NCI-H2196 (cell line): ENCODE measurements around the gene PLA2G4A.

ENCODE experiments used
- DNase-seq: peaks from one replicate; lab custom pipeline; 2025; ENCODE audit not compliant: unreplicated experiment; lab: John Stamatoyannopoulos, UW

PLA2G4A gene

DNA sequence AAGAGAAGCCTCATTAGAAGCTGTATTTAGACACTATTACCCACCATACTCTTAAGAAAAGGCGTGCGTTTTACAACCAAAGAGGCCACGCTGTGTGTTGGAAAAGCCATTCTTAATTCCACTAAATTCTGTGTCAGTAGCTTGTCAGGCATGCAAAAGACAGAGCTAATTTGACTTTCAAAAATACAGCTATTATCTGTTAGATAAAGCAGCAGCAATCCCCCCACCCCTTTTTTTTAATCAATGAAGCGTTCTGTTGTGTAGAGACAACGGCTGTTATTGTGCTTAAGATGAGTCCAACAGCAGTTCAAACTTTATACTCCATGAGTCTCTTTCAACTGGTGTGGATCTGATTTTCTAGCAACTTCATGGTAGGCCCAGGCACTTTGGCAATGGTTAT is 43.5 kb downstream of the PLA2G4A start:
- DNase-seq: no peak

DNA sequence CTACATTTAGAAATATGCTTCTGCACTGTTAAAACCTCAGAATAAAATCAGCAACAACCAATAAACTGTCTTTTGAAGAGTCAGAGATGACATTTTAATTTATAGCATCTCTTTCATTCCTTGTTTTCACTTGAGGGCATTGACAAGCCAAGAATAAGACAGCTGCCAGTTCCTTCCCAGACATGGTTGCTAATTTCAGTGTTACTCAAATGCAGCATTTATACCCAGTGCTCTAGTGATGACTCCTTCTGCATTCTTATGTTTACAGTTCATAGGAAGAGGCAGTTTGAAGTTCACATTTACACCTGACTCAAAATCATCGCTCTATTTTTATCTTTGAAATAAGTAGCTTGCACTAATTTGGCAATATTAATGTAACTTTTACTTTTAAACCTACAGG is 44.9 kb downstream of the PLA2G4A start:
- DNase-seq: no peak

DNA sequence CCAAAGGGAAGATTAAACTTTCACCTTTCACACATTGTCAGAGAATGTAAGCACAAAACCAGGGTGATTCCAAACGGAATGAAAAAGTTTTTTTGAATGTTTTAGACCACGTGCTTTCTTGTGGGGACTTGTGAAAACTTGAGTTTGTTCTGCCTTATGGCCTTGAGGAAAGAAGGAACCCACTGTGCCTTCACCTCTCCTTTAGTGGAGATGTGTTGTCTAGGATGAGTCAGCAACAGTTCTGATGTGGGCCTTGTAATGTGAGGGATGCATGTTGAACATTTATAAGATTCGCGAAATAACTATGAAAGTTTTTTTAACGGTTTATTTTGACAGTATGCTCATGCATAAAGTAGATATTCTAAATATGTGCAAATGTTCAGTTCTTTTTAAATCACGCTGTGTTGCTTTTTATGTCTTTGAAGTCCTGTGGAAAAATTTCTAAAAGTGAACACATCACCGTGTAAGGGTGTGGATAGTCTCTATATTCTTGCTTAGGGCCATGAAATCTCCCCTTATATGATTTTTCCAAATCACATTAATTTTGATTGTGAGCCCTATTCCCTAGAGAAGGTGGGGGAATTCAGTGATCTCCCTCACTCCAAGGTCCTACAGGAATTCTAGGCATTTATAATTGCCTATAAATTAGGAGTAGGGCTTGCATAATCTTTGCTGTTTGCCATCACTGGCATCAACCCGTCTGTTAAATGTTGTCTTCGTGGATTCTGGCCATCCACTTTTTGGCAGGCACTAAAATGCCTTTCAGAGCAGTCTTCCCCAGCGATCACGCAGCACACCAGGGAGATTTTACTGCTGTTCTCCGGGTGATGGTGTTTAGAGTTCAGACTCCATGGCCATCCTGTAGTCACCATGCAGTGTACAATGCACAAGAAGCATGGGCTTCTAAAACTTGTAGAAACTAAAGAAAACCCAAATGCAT is 47.4 kb downstream of the PLA2G4A start:
- DNase-seq: no peak

DNA sequence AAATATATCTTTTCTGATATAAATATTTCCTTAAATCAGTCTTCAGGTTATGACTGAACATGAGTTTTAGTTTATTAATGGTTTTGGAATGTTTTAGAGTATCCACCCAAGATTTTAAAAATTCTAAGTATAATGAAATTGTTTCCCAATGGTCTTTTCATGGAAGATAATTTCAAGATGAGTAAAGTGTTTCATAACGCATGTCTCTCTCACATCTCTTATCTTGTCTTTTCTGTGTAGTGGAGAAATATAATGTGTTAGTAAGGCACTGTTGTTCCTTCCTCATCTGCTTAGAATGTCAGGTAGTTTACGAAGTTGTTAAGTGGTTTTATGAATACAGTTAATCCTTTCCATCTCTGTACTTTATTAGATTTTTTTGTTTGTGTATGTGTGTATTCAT is 49.6 kb downstream of the PLA2G4A start:
- DNase-seq: no peak

DNA sequence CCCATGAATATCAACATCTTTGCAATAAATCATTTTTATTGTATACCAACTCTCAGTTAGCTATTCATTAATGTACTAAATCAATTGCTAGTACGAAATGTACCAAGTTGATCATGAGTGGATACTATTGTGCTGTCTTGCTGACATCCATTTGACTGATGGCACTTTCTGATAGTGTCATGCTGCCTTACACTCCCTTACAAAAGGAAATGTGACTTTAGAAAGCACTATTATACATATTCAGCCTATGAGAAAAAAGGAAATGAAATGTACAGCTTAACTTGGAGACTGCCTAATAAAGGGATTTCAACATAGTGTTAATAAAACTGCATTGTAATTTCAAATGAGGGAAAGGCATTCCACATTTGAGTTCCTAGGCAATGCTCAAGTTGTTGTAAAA is 52.2 kb downstream of the PLA2G4A start:
- no peak for DNase-seq

DNA sequence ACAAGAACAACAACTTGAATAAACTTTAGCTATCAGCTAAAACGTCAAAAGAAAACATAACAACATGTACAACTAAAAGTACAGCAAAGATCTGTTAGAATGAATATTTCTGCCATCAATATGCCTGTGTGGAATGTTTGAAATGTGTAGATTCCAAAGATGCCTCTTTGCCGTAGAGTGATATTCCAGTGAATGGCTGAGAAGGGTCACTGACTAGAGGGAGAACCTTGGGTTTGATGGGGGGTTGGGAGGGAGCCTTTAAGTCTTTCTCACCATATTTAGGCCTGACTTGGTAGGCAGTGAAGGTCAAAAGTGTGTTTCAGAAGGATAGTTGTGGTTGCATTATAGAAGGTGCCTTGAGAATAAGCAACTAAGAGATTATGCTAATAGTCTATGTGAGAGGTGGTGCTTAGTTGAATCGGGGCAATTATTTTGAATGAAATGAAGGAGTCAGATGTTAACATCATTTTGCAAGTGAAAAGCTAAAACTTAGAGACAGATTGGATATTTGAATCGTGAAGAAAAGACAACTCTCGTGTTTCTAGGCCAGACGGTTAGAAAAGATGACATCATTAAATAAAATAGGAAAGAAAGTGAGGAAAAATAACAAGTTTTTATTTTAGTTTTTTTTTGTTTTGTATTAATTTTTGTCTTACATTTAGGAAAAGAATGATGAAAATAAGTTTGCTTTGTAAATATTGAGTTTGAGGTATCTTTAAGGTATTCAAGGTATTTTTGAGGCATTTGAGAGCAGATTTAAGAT is 53.8 kb downstream of the PLA2G4A start:
- DNase-seq: no peak

DNA sequence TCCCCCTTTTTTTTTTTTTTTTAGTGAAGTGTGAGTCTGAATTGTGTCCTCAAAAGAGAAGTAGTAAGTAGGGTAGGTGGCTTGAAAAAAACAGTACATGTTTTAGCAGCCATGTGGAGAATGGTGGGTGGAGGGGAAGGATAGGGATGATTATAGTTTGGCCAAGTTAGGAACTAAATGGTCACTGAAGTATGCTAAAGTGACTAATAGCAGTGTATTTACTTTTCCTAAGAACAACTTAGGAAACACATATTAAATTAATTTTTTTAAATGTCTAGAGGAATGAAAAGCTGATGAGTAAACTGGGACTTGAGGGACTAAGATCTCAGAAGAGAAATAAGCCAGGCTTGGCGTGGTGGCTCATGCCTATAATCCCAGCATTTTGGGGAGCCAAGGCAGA is 55.5 kb downstream of the PLA2G4A start:
- DNase-seq: no peak

DNA sequence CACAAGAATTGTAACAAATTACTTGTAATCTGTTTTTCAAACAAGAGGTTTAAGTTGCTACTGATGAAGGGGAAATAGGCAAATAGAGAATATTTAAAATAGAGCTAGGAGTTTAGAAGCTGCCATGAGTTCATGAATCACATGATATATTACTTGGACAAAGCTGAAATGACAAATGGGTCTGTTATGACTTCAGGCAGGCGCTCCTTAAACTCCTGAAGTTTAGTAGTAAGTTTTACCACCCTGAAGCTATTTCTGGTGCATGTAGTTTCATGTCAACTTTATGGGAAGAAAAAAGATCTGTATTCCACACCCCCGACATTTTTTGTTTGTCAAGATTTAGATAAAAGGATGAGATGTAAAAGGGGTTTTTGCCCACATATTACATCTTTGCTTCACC is 58.5 kb downstream of the PLA2G4A start:
- no peak for DNase-seq

DNA sequence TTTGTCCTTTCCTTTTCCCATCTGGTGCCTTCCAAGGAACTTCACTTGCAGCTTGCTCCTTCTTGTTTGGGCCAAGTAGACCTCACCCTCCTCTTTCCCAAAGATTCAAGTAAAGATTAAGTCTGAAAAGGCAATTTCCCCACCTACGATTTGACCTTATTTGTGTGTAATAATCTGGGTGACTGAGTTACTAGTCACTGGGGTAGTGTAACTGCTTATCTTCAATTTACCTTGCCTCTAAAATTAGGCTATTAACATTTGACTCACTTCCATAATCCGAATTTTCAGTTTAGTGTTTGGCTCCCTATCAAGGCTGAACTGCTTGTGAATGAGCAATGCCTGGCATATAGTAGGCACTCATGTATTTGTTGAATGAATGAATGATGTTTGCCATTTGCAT is 59.6 kb downstream of the PLA2G4A start:
- DNase-seq: no peak

DNA sequence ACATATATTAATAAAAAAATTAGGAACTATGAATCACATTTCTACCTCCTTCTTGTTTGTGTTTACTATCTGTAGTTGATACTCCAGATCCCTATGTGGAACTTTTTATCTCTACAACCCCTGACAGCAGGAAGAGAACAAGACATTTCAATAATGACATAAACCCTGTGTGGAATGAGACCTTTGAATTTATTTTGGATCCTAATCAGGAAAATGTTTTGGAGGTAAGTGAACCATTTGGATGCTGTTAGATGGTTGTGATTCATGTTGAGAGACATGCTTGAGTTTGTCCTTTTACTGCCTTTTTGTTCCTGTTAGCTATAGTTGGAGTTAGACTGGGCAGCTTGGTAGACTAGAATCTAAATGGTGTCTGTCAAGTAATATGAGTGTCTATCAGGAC is 64.2 kb downstream of the PLA2G4A start:
- DNase-seq: no peak

DNA sequence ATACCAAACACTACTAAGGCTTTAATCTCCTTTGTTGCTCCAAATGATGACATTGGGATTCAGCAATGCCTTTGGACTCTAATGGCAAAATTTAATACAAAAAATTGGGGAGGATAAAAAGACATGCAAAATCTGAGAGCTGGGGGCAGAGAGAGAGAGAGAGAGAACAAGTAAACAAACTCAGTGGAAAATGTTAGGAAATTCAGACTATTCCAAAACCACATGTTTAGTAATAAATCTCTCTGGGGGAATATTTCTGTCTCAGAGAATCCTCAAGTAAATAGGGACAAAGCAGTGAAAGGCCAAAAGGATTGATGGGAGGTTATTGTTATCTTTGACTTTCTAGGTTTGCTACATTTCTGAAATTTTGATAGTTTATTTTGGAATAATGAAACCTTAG is 65.7 kb downstream of the PLA2G4A start:
- DNase-seq: no peak

DNA sequence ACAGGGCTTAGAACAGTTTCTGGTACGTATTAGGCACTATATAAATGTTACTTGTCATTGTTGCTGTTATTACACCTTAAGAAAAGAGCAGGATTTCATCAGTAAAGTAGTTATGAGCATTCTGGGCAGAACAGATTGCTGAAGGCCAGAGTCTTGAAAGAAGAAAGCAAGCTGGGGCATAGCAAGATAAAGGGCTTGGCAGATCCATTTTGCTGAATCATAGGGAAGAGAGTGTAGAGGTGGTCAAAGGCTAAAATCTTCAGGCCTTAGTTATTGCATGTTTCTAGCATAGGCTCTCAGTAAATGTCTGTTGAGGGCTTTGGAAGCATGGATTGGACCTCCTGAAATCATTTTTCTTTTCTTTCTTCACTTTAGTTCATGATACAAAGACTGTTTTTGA is 67.5 kb downstream of the PLA2G4A start:
- no peak for DNase-seq

DNA sequence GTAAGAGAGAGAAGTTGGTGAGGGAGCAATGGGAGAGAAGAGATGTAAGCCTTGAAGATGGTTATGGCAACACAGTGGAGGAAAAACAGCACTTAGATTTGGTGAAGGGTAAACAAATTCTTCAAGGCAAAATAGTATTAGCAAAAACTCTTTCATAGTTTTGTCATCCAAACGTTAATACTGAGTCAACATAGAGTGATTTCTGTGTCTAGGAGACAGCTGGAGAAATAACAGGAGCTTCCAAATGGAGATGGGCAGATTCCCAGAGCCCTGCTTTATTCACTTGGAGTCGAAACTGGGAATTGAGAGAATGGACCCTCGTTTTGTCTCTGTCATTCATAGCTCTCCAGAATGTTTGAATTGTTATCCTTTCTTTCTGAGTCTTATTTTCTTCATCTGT is 68.3 kb downstream of the PLA2G4A start:
- no peak for DNase-seq

DNA sequence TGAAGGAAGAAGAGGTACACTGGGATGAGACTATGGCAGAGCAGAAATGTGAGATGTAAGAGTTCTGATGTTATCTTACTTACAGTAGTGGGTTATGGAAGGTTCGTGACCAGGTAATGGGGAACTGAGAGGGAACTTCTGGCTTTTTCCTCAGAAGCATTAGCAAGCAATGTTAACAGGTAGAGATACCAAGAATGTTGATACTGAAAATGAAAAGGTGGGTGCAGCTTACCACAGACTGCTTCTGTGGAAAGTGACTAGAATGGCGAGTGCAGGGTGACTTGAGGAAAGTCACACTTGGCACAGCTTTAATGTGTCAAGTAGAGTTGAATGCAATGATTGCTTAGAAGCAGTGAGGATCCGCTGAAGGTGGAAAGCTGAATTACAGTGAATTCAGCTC is 70.8 kb downstream of the PLA2G4A start:
- no peak for DNase-seq

DNA sequence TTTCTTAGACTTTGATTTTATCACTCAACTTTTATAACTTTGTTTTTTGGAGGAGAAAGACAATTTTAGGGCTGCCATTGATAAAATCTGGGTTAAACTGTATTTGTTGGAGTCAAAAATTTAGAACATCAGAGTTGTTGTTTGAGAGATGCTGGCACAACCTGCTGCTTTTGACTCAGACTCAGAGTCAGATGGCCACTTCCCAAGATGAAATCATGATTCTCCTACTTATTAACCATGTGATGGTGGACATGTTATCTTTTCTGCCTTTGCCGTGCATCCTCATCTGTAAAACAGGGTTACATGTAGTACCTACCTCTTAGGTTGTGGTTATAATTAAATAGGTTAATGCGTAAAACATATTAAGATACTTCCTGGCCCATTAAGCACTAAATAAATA is 71.2 kb downstream of the PLA2G4A start:
- no peak for DNase-seq

DNA sequence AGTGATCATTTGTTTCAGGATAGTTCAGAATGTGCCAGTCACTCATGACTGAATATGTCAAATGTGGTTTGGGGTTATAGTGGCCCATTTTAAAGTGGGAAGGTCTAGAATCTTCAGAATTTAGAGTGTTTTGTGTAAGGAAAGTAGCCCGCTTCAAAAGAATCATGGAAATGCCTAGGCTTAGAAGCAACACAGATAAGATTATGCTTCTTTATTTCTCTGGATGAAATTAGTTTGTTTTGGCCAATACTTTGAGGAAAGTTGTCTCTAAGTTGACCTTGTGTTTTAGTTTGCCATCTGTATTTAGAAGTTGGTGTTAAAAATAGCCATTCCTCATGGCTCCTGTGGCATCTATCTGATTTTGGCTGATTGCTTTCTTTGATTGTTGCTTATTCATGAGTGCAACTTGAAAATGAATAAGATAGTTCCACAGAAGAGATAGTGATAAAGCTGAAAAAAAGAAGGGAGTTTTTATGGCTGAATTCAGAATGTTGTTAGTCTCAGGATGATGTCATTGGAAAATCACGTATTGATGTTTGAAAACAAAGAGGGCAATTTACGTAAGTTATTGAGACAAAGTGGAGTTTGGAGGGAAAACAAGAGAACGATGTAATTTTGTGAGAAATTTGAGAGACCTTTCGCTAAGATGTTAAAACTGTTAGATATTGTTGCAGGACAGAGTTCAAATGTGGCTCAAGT is 71.9 kb downstream of the PLA2G4A start:
- DNase-seq: no peak

DNA sequence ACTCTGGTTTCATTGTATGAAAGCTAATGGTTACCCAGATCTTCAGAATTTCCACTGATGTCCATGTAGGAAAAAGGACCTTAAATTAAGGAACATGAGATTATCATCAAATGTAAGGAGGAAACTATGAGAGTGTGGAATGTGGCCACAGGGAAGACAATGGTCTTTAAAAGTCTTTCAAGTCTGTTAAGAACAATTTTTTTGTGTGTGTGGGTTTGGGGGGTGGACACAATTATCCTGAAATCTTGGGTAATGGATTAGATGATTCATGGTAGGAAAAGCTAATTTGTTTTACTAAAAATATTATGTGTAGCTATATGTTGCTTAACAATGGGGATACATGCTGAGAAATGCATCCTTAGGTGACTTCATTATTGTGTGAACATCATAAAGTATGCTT is 72.9 kb downstream of the PLA2G4A start:
- DNase-seq: no peak

DNA sequence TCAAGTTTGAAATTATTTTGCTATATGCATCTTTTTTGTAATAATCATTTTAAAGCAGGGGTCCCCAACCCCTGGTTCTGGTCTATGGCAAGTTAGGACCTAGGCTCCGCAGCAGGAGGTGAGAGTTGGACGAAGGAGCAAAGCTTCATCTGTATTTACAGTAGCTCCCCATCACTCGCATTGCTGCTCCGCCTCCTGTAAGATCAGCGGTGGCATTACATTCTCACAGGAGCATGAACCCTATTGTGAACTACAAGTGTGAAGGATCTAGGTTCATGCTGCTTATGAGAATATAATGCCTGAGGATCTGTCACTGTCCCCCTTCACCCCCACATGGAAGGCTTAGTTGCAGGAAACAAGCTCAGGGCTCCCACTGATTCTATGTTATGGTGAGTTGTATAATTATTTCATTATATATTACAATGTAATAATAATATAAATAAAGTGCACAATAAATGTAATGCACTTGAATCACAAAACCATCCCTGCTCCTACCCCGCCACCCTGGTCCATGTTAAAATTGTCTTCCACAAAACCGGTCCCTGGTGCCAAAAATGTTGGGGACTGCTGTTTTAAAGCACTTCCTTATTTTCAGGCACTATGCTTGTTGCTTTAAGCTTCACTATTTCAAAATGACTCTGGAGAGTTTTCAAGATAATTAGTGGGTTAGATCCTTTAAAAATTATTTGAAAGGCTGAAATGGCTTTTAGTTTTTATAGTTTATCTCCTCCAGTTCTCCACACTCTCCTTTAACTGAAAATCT is 74.8 kb downstream of the PLA2G4A start:
- no peak for DNase-seq

DNA sequence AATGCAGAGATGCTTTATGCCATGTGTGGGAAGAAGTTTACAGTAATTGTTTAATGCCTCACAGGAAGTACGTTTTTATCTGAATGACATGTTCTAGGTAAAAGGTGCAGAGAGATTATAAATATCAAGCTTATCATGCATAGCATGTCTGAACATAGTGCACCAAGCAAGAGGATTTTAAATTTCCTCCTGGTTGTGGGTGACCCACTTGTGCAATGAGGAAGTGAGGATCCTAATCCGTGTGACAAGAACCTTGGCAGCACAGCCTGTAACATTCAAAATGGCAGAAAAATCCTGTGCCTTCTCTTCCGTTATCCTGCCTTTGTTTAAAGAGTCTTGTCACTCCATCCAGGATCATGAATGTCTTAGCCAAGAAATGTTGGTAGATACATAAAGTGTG is 75.6 kb downstream of the PLA2G4A start:
- no peak for DNase-seq

DNA sequence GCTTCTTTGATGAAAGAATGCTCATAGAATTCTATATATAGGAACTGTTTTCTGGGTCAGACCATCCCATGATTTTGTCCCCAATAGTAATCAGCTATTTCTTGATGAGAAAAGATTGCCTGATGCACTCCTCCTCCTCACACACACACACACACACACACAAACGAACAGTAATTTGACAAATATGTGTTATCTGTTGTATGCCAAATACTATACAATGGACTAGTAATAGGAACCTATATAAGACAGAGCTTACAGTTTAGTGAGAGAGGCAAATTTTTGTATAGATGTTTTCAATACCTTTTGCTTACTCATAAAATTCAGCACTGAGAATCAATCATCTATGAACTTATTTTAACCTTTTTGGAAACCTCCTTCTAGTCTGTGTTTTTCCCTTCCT is 76.8 kb downstream of the PLA2G4A start:
- no peak for DNase-seq

DNA sequence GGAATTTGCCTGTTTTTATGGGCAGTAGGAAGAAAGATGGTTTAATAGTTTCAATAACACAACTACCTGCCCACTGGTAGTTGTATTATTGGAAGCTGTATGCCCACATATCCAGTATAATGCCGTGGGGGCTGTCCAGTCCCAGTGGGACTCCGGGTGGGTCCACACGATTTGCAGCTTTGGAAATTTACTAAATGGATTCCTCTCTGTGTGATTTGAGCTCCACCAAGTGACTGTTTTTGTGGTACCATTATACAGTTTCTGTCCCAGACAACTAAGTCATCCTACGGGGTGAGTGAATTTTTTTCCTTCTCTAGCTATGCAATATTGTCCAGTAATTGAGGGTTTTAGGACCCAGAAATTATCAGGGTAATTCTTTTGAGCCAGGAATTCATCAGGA is 86.8 kb downstream of the PLA2G4A start:
- no peak for DNase-seq
